Right hindlimb (tissue), 1 donor: Measurements from ENCODE around the gene SUB1.
"Not testable (repeated sequence)": the region's sequence is repeated elsewhere in the genome, so short reads cannot be mapped to it uniquely, and the experiment has no call there.

Experiments used
- DNase-seq: peaks from one replicate; pipeline ENCODE4 v3.0.0-alpha.2; 2018

SUB1 gene

DNA sequence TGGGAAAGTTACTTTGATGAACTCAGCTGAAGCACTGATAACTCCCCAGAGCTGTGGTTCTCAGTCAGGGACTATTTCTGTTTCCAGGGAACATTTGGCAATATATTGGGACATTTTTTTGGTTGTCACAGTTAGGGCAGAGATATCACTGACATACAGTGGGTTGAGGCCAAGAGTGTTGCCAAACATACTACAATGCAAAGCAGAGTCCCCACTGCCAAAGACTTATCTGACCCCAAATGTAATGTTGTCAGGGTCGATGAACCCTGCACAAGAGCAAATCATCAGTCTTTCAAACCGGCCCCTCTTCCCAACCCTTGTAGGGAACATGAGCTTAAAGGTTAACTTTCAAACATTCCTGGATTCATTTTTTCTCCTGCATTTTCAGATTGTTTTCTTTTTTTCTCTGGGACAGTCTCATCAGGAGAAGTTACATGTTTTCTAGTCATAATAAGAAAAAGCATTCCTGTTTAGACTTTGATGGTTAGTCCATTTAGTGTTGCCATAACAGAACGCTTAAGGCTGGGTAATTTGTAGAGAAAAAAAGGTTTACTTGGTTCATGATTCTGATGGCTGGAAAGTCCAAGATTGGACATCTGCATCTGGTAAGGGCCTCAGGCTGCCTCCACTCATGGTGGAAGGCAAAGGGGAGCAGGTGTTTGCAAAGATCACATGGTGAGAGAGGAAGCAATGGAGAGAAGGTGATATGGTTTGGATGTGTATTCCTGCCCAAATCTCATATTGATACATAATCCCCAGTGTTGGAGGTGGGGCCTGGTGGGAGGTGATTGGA, 18.8 kb upstream of the SUB1 start:
- DNase-seq, result no peak

DNA sequence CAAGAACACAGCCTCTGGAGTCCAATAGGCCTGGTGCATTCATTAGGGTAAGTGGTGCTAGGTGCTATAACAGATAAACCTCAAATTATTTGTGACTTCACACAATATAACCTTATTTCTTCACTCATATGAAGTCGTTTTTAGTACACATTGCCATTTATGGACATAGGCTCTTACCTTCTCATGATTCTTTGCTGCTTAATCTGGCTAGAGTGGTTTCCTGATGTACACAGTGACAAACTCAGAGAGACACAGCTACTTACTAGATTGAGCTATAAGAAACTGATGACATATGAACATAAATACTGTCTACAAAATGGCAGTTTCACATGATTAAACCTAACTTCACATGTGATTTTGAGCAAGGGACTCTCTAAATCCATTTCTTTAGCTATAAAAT, 14.2 kb upstream of the SUB1 start:
- DNase-seq, result no peak

DNA sequence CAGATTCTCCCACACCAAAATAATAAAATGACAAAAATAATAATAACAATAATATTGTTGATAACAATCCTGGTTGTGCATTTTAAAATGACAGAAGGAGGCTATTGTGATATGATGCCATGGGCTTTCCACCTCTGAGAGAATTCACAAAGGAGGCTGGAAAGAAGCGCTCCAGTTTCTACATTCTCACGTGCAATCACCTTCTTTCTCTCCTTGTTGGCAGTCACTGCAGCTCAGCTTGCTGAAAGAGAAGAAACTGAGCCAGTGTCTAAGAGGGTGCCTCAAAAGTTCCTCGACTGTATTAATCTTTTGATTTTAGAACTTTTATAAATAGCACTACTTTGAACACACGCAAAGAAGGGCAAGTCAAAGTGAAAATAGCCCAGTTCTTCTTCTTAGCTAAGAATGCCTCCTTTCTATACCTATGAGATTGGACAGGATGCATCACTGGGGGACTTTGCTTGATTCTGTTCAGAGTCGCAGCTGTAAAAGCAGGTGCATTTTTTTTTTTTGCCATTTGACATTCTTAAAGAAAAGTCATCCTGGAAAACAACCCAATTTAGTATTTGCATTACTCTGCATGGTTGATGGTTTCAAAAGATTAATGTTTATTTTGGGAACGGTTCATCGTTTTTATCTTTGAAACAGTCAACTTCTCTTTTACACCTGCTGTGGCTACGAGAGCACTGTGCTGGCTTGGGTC, 12.4 kb upstream of the SUB1 start:
- no peak for DNase-seq

DNA sequence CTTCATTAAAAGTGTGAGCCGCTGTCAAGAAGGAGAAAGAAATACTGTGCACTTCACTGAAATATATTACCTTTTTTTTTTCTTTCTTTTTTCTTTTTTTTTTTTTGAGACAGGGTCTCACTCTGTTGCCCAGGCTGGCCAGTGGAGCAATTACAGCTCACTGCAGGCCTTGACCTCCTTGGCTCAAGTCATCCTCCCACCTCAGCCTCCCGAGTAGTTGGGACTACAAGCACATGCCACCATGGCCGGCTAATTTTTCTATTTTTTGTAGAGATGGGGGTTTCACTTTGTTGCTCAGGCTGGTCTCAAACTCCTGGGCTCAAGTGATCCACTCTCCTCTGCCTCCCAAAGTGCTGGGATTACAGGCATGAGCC, 11.9 kb upstream of the SUB1 start:
- DNase-seq, result not testable (repeated sequence)

DNA sequence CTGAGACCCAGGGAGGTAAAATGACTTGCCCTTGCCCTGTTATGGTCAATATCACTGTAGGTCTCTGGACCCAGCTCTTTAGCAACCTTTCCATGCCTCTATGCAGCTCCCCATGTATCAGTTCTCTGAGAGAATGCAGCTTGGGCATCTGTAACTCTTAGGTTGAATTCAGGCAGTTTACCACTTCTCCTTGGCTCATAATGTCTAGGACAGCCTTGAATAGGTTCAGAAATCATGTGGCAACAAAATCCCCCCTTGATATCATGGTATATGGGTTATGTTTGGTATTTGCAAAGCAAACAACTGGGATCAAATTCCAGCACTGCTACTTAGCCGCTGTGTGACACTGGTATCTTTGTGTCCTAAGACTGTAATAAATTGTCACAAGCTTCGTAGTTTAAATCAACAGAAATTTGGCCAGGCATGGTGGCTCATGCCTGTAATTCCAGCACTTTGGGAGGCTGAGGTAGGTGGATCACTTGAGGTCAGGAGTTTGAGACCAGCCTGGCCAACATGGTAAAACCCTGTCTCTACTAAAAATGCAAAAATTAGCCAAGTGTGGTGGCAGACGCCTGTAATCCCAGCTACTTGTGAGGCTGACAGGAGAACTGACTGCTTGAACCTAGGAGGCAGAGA, 10.7 kb upstream of the SUB1 start:
- no peak for DNase-seq

DNA sequence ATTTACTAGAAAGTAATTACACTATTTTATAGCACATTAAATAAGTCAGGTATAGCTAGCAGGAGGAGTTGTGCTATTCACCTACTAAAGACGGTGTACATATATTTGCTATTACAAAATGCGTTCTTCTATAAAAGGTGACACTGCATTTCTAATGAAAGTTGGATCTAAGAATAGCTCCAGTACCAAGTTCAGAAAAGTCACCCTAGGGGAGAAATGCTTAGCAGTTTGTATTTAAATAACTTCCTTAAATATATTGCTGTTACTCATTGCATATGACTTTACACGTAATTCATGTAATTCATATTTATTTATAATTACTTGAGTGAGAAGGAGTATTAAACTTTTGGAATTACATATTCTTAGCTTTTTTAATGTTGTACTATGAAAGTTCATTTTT, 7.0 kb upstream of the SUB1 start:
- DNase-seq, result no peak

DNA sequence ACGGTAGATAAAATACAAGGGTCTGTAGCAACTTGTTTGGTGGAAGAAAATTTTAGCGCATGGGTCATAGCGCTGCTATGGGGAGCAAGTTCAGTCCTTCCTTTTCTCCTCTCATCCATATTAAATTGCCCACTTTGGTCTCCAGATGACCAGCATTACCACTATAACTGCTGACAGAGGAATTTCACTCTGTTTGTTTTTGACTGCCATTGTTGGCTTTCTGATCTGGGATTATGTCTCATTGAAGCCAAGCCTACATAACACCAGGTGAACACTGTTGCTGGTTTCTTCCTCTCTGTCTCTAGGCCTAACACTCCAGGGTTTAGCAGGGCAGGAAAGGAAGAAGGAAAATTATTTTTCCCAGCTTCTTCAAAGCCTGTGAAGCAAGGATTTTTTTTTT, 6.6 kb upstream of the SUB1 start:
- DNase-seq, result no peak

DNA sequence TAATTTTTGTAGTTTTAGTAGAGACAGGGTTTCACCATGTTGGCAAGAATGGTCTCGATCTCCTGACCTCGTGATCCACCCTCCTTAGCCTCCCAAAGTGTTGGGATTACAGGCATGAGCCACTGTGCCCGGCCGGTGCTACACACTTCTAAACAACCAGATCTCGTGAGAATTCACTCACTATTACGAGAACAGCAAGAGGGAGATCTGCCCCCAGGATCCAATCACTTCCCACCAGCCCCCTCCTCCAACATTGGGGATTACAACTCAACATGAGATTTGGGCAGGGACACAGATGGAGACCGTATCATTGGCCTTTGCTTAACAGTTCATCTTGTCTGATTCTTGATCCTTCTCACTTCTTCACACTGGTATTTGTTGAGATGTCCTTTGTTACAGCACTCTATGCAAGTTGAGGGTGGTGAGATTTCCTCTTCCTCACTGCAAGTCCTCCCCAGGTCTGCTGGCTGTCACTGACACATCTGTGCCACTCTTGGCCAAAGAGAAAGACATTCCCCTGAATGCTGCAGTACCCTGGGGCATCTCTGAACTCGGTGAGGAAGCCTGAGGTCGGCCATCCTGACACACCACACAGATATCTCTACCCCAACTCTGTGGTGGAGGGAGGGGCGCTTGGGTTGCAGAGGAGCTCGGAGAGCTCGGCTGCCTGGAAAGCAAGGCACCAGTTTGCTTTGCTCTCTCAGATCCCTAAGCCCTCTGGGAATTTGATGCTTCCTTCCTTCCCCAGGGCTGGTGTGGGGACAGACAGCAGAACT, 4.2 kb upstream of the SUB1 start:
- DNase-seq, result no peak

DNA sequence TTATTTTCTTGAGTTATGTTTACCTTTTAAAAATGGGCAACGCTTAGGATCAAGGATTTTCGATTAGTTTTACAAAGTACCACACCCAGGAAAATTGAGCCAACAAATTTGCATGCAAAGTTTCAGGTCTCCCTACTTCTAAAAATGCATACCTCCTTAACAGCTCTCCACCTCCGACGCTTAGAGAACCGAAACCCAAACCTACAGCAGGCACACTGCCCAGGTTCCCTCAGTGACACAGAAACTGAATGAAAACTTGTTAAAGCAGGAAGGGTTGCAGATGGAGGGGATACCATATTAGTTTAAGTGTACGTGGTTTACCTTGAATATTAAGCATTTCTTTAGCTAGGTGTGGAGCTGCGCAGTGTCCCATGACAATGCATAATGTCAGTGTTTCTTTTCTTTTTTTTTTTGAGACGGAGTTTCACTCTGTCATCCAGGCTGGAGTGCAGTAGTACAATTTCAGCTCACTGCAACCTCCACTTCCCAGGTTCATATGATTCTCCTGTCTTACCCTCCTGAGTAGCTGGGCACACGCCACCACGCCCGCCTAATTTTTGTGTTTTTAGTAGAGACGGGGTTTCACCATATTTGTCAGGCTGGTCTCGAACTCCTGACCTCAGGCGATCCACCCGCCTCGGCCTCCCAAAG, 1.6 kb upstream of the SUB1 start:
- DNase-seq, result no peak

DNA sequence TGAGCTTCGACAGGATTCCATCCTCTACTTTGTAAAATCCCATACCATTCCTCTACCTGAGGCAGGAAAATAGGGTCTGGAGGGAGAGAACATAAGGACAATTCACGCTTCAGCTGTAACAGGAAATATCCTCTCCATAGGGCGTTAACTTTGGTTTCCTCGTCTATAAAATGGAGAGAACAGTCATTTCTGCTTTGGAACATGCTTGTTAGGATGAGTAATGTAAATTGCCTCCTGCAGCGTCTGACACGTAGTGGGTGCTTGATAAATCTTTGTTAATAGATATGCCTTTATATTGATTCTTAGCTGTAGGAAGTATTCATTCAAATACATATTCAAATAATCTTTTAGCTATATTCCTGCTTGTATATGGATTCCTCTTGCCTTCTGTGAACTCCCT, 711 bp upstream of the SUB1 start:
- DNase-seq, result no peak

DNA sequence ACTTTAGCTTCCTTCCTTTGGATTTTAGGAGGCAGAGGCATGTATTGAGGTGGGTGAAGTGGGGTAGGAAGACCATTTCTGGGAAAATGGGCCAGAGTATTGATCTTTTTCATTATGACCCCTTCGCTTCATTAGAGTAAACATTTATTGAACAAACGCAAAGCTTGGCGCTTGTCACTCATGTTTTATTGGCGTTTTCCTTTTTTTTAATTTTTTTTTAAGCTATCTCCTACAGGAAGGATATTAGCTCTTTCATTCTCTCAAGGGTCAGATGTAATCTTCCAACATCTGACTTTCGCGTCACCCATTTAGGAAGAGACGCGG, 273 bp upstream of the SUB1 start:
- no peak for DNase-seq

DNA sequence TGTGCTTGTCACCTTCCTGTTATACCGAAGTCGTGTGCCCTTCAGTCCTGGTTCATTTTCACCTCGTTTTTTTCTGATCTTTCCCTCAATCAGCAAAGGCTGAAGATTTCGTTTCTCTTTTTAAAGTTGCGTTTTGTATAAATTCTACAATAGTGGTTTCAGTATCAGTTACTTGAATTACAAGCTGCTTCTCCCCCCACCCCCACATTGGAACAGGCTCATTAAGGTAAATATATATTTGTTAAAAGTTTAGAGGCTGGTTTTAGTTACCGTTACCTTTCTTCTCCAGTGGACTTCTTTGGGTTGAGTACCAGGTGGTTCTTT, 881 bp downstream of the SUB1 start:
- no peak for DNase-seq

DNA sequence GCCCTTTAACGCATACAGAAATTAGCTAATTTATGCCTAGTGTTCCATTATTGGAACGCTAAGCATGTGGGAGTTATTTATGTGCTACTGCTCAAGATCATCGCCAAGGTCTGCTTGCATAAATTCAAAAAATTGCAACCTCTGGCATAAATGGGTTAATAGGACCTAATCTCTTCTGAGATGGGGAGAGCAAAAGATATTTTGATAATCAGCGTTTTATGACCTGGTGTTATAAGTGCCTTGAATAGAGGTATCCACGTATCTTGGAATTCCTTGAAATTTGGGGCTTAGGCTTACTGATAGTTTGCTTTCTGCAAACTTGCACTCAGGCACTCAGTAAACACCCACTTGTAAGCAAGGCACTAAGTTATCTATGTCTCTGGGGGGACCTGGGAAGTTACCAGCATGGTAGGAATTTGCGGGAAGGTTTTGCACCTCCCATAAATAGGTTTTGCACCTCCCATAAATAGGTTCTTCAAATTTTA, 1.8 kb downstream of the SUB1 start:
- DNase-seq, result no peak

DNA sequence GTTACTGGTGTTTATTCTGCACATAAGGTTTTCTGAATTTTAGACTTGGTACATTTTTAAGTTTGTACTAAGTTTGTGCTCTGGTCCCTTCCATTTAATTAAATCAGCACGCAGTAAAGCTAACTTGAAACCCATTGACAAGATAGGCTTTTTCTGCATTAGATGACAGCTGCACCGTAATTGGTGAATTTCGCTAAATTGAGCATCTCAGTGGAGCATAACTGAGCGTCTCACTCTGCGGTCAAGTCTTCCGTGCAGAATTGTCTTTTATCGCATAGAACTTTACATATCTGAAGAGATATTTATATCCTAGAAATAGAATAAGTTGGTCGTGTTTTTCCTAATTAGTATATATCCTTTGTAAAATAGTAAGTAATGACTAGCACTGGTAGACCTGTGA, 4.1 kb downstream of the SUB1 start:
- no peak for DNase-seq

DNA sequence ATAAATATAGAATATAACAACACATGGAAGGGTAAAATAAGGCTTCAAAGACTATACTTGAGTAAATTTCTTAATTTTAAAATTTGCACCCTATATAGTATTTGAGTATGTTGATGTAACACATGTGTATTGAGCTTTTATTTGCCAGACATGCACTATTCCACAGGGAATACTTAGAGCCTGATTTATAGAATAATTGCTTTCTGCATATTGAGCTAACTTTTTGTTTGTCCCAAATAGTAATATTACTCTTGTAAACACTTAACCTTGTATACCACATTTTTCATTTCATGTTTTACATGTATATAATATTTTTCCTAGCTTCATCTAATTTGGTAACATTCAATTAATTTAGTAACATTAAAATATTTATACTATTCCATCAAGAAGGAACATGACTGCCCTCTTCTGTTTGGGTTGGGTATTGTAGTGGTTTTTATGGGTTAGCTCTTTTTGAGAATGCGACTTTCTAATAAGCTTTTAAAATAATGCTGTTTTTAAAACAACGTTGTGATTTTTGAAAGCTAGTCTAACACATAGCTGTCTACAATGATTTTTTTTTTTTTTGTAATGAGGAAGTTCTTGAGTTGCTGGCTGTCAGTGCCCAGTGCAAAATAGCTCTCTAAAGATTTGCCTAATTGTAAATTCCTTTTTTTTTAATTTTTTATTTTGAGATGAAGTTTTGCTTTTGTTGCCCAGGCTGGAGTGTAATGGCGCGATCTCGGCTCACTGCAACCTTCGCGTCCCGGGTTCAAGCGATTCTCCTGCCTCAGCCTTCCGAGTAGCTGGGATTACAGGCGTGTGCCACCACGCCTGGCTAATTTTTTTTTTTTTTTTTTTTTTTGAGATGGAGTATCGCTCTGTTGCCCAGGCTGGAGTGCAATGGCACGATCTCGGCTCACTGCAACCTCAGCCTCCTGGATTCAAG, 4.8 kb downstream of the SUB1 start:
- DNase-seq, result no peak

DNA sequence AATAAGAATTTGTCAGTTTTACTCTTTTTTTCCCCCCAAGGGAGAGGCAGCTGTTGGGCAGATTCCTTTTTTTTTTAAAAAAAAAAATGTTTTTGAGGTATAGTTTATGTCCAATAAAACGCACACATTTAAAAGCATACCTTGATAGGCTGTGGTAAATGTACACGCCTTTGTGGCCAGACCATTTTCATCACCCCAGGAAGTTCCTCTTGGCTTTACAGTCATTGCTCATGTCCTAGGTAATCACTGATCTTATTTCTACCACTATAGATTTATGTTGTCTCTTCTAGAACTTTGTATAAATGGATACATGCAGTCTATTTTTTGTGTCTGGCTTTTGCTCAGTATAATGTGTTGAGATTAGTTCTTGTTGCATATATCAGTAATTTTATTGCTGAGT, 9.8 kb downstream of the SUB1 start:
- DNase-seq, result no peak

DNA sequence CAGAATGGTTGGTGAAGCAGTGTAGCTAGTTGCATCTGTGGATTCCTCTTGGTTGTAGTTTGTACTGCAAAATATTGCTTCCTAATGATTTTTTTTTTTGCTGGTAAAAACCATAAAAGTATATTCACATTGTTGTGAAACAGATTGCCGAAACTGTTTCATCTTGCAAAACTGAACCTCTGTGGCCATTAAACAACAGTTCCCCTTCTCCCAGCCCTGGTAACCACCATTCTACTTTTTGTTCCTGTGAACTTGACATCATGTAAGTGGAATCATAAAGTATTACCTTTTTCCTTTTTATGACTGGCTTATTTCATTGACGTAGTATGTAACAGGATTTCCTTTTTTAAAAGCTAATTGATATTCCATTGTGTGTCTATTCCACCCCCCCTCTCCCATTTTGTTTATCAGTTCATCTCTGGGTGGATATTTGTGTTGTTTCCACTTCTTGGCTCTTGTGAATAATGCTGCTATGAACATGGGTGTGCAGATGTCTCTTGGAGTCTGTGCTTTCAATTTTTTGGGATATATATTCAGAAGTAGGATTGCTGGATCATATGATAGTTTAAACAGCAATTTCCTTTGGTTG, 11.8 kb downstream of the SUB1 start:
- DNase-seq, result no peak

DNA sequence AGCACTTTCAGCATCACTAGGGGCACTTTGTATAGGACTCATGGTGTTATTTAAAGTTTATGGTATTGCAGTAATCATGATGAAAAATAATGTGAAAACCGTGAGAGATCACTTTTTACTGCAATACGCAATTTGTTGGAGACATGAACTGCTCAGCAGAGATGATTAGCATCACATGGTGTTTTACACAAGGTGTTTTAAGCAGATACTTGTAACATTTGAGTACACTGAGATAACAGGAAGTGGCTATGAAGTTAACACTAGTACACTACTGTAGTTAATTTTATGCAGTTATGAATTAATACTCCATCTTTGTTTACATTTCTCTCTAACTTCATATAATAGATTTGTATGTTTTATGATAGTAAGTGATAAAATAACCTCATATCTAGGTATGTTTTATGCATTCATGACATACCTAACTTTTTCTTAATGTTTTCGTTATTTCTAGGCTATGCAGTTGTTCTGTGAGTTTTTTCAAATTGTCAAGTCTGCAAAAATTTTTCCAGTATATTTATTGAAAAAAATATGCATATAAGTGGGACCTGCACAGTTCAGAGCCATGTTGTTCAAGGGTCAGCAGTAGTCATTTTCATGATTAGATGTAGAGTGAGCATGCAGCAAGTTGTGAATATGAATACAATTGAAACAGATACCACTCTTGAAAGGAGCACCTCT, 13.0 kb downstream of the SUB1 start:
- no peak for DNase-seq

DNA sequence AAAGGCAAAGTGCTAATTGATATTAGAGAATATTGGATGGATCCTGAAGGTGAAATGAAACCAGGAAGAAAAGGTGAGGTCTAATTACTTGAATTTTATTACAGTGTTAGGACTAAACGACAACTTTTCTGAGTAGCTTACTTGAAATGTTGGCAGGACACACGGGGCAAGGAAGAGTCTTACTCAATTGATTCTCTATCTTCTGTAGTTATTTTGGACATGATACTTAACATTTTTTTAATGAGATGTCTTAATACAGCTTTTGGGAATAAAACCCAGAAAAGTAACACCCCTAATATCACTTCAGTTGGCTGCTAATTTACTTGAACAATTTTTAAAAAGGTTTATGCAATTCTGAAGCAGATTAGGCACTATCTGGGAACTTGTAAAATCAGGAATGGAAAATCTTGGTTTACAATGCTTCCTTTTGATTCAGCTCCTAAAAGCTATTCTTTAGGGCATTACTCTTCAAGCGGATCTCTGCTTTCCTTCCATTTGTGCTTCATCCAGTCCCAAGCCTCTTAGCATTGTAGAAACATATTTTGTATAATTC, 13.7 kb downstream of the SUB1 start:
- no peak for DNase-seq

DNA sequence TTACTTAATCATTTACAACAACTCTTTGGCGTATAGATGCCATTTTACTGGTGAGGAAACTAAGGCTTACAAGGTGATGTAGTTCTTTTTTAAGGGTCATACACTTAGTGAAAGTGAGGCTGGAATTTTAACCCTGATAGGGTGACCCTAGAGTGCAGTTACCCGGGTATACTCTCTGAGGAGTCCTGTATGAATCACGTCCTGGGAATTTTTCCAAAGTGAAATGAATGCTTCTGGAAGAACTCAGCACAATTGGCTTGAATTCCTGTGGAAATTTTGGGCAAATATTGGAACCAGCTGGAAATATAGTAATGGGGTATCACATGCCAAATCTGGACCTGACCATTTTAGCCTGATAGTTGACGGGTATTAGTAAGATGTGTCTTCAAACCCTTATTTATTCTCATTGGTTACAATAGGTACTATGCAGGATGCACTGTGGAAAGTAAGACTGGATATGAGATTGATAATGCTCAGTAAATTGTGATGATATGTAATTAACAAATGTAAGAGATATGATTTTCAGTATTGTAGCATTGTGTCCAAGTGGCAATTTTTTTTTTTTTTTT, 14.8 kb downstream of the SUB1 start:
- no peak for DNase-seq
